ENCODE measurements around the gene TNFAIP8. TPM values are rescaled to one million over a fixed set of nuclear protein-coding genes. Genes with fewer than 3 reads are reported as not detected.

TNFAIP8 gene
- total and polyA plus RNA-seq, 10 of the 15 experiments (the other 5 are each of a cell fraction or from before 2014, with no cell fraction given), result 124 to 324 (median 177) TPM

- TF ChIP-seq SP1 (IDR thresholded peaks at IDR 0.05; ENCODE audit: low read depth, low read length) (no peak), RCOR1 (conservative IDR thresholded peaks at IDR 0.05; ENCODE audit: low read depth, low read length) (no peak), IRF5 (IDR thresholded peaks at IDR 0.05; ENCODE audit: borderline replicate concordance) (no peak), IKZF1 (conservative IDR thresholded peaks at IDR 0.05) (peak; percentile 88), CBFB (IDR thresholded peaks at IDR 0.05; ENCODE audit: low read depth) (peak; percentile 78), ATF3 (IDR thresholded peaks at IDR 0.05; ENCODE audit: borderline replicate concordance, extremely low read depth, low read depth, low read length) (no peak), MEF2A (IDR thresholded peaks at IDR 0.05; ENCODE audit: insufficient read depth, low read depth, low read length) (peak; percentile 98), BCLAF1 (IDR thresholded peaks at IDR 0.05) (no peak), BMI1 (IDR thresholded peaks at IDR 0.05; ENCODE audit: borderline replicate concordance) (peak; percentile 78), HSF1 (IDR thresholded peaks at IDR 0.05; ENCODE audit: low read depth, low read length) (no peak)
These were observed 41.9 kb downstream of the TNFAIP8 start (continued) for GRCh38 chr5:119397518-119398380.

All from GM12878 (cell line).